ENCODE data around the gene NUBP1. TPM values are rescaled to one million over a fixed set of nuclear protein-coding genes. Genes with fewer than 3 reads are reported as not detected.

The NUBP1 gene
- total RNA-seq, 1 donor from 2014 or later = 20.9 TPM

GRCh38 chr16:10805334-10805733, 61.7 kb downstream of the NUBP1 start:
- intact Hi-C loops (cut with DNase I) = no loop called here
- Histone ChIP-seq H3K4me3 (no peak overlapping the region), H3K27ac (no peak overlapping the region), H3K36me3 (no peaks in the 10 kb centered on the region), H3K9me3 (no peaks in the 10 kb centered on the region), H3K4me1 (no peaks in the 10 kb centered on the region), H3K27me3 (no peaks in the 10 kb centered on the region)
- TF ChIP-seq POLR2A (IDR thresholded peaks at IDR 0.05) = no peak
- no peak for TF ChIP-seq CTCF (IDR thresholded peaks at IDR 0.05)
- no peak for TF ChIP-seq POLR2AphosphoS5 (IDR thresholded peaks at IDR 0.05; ENCODE audit: insufficient read depth in 1 of 2, low read depth in 1 of 2)
- no peak for DNase-seq (ENCODE audit: extremely low spot score in 2 of 2)

GRCh38 chr16:10806698-10807097, 63.1 kb downstream of the NUBP1 start:
- no peak for TF ChIP-seq POLR2A (IDR thresholded peaks at IDR 0.05)
- no peak for TF ChIP-seq POLR2AphosphoS5 (IDR thresholded peaks at IDR 0.05; ENCODE audit: insufficient read depth in 1 of 2, low read depth in 1 of 2)
- TF ChIP-seq CTCF (IDR thresholded peaks at IDR 0.05) = no peak
- no peak overlapping the region for H3K27ac ChIP-seq
- H3K4me3 ChIP-seq = no peak overlapping the region
- no peaks in the 10 kb centered on the region for H3K36me3 ChIP-seq
- H3K4me1 ChIP-seq = no peaks in the 10 kb centered on the region
- H3K9me3 ChIP-seq = no peaks in the 10 kb centered on the region
- no peaks in the 10 kb centered on the region for H3K27me3 ChIP-seq
- intact Hi-C loops (cut with DNase I) = no loop called here
- no peak for DNase-seq (ENCODE audit: extremely low spot score in 2 of 2)

- no peaks in the 10 kb centered on the region for H3K9me3 ChIP-seq
- intact Hi-C loops (cut with DNase I) = no loop called here
- DNase-seq (ENCODE audit: extremely low spot score in 2 of 2) = no peak
- H3K4me3 ChIP-seq = no peak overlapping the region
- H3K27me3 ChIP-seq = no peaks in the 10 kb centered on the region
- H3K27ac ChIP-seq = no peak overlapping the region
- TF ChIP-seq CTCF (IDR thresholded peaks at IDR 0.05) (no peak), POLR2A (IDR thresholded peaks at IDR 0.05) (no peak), POLR2AphosphoS5 (IDR thresholded peaks at IDR 0.05; ENCODE audit: insufficient read depth in 1 of 2, low read depth in 1 of 2) (no peak)
- H3K36me3 ChIP-seq = no peaks in the 10 kb centered on the region
- H3K4me1 ChIP-seq = no peaks in the 10 kb centered on the region
Observed at GRCh38 chr16:10808218-10808617, 64.6 kb downstream of the NUBP1 start.

- intact Hi-C loops (cut with DNase I) = no loop called here
- no peak for DNase-seq (ENCODE audit: extremely low spot score in 2 of 2)
- TF ChIP-seq POLR2AphosphoS5 (IDR thresholded peaks at IDR 0.05; ENCODE audit: insufficient read depth in 1 of 2, low read depth in 1 of 2) (no peak), POLR2A (IDR thresholded peaks at IDR 0.05) (no peak), CTCF (IDR thresholded peaks at IDR 0.05) (no peak)
Observed at GRCh38 chr16:10808850-10809249, 65.2 kb downstream of the NUBP1 start.

GRCh38 chr16:10809706-10810105, 66.1 kb downstream of the NUBP1 start:
- DNase-seq (ENCODE audit: extremely low spot score in 2 of 2) = no peak
- no peaks in the 10 kb centered on the region for H3K4me1 ChIP-seq
- H3K27ac ChIP-seq = no peak overlapping the region
- no peaks in the 10 kb centered on the region for H3K27me3 ChIP-seq
- H3K36me3 ChIP-seq = no peaks in the 10 kb centered on the region
- H3K9me3 ChIP-seq = no peaks in the 10 kb centered on the region
- no peak for TF ChIP-seq POLR2A (IDR thresholded peaks at IDR 0.05)
- H3K4me3 ChIP-seq = no peak overlapping the region
- intact Hi-C loops (cut with DNase I) = no loop called here

More at GRCh38 chr16:10808850-10809249, 65.2 kb downstream of the NUBP1 start:
- Histone ChIP-seq H3K4me1 (no peaks in the 10 kb centered on the region), H3K36me3 (no peaks in the 10 kb centered on the region), H3K9me3 (no peaks in the 10 kb centered on the region), H3K4me3 (no peak overlapping the region), H3K27me3 (no peaks in the 10 kb centered on the region), H3K27ac (no peak overlapping the region)
